ENCODE data around the gene MAP3K2. TPM values are rescaled to one million over a fixed set of nuclear protein-coding genes. Genes with fewer than 3 reads are reported as not detected.

The MAP3K2 gene
- total and polyA plus RNA-seq, 2 experiments from 2014 or later, result 10.2 to 23.5 TPM

DNA sequence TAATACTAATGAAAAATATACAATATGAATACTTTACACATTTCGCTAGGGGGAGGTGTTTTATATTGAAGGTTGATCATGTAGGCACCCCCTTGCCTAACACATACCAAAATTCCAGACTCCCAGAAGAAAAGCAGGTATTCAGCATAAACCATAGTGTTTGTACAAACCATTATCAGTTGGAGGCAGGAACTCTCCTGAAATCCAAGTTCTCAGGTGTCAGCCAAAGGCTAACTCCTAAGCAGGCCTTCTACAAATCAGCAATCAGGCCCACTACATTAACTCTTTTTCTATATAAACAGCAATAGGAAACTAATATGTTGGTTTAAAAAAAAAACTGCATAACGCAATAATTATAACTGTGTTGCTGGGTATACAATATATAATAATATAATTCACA is 44.5 kb downstream of the MAP3K2 start:
- TF ChIP-seq REST (IDR thresholded peaks at IDR 0.05; ENCODE audit: unreplicated experiment) (no peak), EZH2 (IDR thresholded peaks at IDR 0.05; ENCODE audit: low read depth, unreplicated experiment) (no peak), STAT1 (IDR thresholded peaks at IDR 0.05; ENCODE audit: unreplicated experiment) (no peak), ZNF462 (CRISPR knock-in tag; IDR thresholded peaks at IDR 0.05) (no peak)
- TF ChIP-seq, protein P1, sequence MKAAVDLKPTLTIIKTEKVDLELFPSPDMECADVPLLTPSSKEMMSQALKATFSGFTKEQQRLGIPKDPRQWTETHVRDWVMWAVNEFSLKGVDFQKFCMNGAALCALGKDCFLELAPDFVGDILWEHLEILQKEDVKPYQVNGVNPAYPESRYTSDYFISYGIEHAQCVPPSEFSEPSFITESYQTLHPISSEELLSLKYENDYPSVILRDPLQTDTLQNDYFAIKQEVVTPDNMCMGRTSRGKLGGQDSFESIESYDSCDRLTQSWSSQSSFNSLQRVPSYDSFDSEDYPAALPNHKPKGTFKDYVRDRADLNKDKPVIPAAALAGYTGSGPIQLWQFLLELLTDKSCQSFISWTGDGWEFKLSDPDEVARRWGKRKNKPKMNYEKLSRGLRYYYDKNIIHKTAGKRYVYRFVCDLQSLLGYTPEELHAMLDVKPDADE (IDR thresholded peaks at IDR 0.05), result no peak

More for the DNA sequence above, 44.5 kb downstream of the MAP3K2 start:
- no peaks in the 10 kb centered on the region for H4K20me1 ChIP-seq (replicated peaks; ENCODE audit: insufficient read depth)
- no peaks in the 10 kb centered on the region for H3K4me1 ChIP-seq (ENCODE audit: insufficient read depth)
- no peaks in the 10 kb centered on the region for H3K9me2 ChIP-seq (ENCODE audit: insufficient read depth)
- H3K4me3 Mint-ChIP-seq, result no peak overlapping the region
- peaks cover 4% of the 10 kb centered on the region; the same call in 2 of the 3 replicates for H3K36me3 Mint-ChIP-seq (ENCODE audit: low read depth)
- H2AFZ ChIP-seq, result no peak overlapping the region
- ATAC-seq, result no peak
- H3K4me1 Mint-ChIP-seq, result peaks cover 2% of the 10 kb centered on the region; the same call in 1 of the 3 replicates
- H3K27me3 ChIP-seq (ENCODE audit: insufficient read depth), result no peaks in the 10 kb centered on the region
- H3K4me2 ChIP-seq, result no peak overlapping the region
- no peaks in the 10 kb centered on the region for H3K36me3 ChIP-seq (ENCODE audit: insufficient read depth)
- H3K79me2 ChIP-seq (replicated peaks; ENCODE audit: insufficient read depth), result peaks cover 44% of the 10 kb centered on the region
- no peaks in the 10 kb centered on the region for H3F3A ChIP-seq (replicated peaks; ENCODE audit: low read depth)
- no peak overlapping the region for H3K4me3 ChIP-seq
- H3K27me3 Mint-ChIP-seq (ENCODE audit: insufficient read depth, low read depth, poor library complexity), result no peaks in the 10 kb centered on the region
- no peaks in the 10 kb centered on the region for H3K9me3 Mint-ChIP-seq
- H3K27ac Mint-ChIP-seq, result no peak overlapping the region
- no peak for DNase-seq (ENCODE audit: low spot score)
- H3K27ac ChIP-seq (ENCODE audit: low read depth), result peak overlapping the region; percentile 48; the same call in 1 of the 2 replicates
